ENCODE results near the gene SREK1. TPM values are rescaled to one million over a fixed set of nuclear protein-coding genes. Genes with fewer than 3 reads are reported as not detected.

The SREK1 gene
- total RNA-seq, 1 donor from 2014 or later, result 68.2 TPM

DNA sequence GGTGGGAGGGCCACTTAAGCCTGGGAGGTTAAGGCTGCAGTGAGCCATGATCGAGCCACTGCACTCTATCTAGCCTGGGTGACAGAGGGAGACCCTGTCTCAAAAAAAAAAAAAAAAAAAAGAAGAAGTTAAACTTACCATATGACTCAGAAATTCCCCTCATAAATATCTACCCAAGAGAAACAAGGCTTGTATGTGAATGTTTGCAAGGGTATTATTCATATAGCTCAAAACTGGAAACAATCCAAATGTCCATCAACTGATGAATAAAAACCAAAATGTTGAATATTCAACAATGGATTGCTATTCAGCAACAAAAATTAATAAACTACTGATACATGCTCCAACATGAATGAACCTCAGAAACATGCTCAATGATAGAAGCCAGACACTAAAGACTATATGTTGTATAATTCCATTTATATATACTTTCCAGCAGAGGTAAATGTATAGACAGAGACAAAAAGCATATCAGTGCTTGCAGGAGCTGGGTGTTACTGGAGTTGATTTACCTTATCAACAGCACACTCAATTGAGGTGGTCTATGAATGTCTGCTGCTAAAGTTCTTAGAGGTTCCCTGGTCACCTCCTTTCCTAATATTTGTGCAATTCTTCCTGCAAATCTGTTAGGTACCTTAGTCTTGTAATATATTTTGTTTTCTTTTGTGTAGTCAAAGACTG is 5.3 kb upstream of the SREK1 start:
- no peak for DNase-seq (ENCODE audit: low spot score)
- no peak overlapping the region for H3K4me3 Mint-ChIP-seq (ENCODE audit: unreplicated experiment)
- H3K27me3 Mint-ChIP-seq (ENCODE audit: unreplicated experiment), result no peaks in the 10 kb centered on the region
- no peak overlapping the region for H3K27ac Mint-ChIP-seq (ENCODE audit: unreplicated experiment)
- TF ChIP-seq, protein P1, sequence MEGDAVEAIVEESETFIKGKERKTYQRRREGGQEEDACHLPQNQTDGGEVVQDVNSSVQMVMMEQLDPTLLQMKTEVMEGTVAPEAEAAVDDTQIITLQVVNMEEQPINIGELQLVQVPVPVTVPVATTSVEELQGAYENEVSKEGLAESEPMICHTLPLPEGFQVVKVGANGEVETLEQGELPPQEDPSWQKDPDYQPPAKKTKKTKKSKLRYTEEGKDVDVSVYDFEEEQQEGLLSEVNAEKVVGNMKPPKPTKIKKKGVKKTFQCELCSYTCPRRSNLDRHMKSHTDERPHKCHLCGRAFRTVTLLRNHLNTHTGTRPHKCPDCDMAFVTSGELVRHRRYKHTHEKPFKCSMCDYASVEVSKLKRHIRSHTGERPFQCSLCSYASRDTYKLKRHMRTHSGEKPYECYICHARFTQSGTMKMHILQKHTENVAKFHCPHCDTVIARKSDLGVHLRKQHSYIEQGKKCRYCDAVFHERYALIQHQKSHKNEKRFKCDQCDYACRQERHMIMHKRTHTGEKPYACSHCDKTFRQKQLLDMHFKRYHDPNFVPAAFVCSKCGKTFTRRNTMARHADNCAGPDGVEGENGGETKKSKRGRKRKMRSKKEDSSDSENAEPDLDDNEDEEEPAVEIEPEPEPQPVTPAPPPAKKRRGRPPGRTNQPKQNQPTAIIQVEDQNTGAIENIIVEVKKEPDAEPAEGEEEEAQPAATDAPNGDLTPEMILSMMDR (IDR thresholded peaks at IDR 0.05; ENCODE audit: unreplicated experiment), result no peak
- peaks cover 10% of the 10 kb centered on the region for H3K4me1 Mint-ChIP-seq (ENCODE audit: unreplicated experiment)
- no peaks in the 10 kb centered on the region for H3K36me3 Mint-ChIP-seq (ENCODE audit: low read depth, unreplicated experiment)
- no peaks in the 10 kb centered on the region for H3K9me3 Mint-ChIP-seq (ENCODE audit: unreplicated experiment)

- Mint-ChIP-seq H3K27ac (ENCODE audit: unreplicated experiment) (no peak overlapping the region), H3K27me3 (ENCODE audit: unreplicated experiment) (no peaks in the 10 kb centered on the region), H3K9me3 (ENCODE audit: unreplicated experiment) (no peaks in the 10 kb centered on the region), H3K4me1 (ENCODE audit: unreplicated experiment) (peaks cover 11% of the 10 kb centered on the region), H3K36me3 (ENCODE audit: low read depth, unreplicated experiment) (no peaks in the 10 kb centered on the region), H3K4me3 (ENCODE audit: unreplicated experiment) (no peak overlapping the region)
- no peak for DNase-seq (ENCODE audit: low spot score)
- TF ChIP-seq, protein P1 (IDR thresholded peaks at IDR 0.05; ENCODE audit: unreplicated experiment), result no peak
Measured at GRCh38 chr5:66139318-66139712, 4.8 kb upstream of the SREK1 start.

GRCh38 chr5:66142417-66142816 is 1.7 kb upstream of the SREK1 start:
- peaks cover 14% of the 10 kb centered on the region for H3K4me1 Mint-ChIP-seq (ENCODE audit: unreplicated experiment)
- TF ChIP-seq, protein P1 (IDR thresholded peaks at IDR 0.05; ENCODE audit: unreplicated experiment), result no peak
- no peaks in the 10 kb centered on the region for H3K36me3 Mint-ChIP-seq (ENCODE audit: low read depth, unreplicated experiment)
- no peaks in the 10 kb centered on the region for H3K9me3 Mint-ChIP-seq (ENCODE audit: unreplicated experiment)
- no peak for DNase-seq (ENCODE audit: low spot score)
- H3K4me3 Mint-ChIP-seq (ENCODE audit: unreplicated experiment), result no peak overlapping the region
- H3K27me3 Mint-ChIP-seq (ENCODE audit: unreplicated experiment), result peaks cover 8% of the 10 kb centered on the region
- H3K27ac Mint-ChIP-seq (ENCODE audit: unreplicated experiment), result peak overlapping the region; percentile 18

DNA sequence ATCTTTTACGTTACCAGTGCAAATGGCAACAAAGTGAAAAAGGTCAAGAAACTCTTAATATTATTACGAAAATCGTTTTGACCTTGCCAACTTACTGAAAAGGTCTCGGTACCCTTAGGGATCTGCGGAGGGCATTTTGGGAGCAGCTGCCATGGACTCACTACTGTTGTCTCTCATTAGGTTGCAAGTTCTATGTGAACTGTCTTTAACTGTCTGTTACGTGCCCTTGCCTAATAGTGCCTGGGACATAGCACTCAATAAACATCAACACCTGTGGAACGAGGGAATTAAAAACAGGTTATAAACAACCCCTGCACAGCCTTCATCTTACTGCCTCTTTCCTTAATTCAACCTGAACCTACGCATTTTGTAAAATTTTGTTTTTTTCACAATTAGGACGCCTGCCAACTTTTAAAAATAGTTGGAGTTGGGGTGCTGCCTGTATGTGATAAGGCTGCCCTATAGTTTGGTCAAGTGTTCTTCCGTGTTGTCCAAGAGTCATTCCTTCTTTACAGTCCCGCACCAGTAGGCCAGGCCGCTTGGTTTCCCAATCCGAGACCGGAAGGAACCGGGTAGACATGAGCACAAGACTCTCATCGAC is 527 bp upstream of the SREK1 start:
- Mint-ChIP-seq H3K4me1 (ENCODE audit: unreplicated experiment) (peaks cover 19% of the 10 kb centered on the region), H3K4me3 (ENCODE audit: unreplicated experiment) (peak overlapping the region; percentile 98), H3K27me3 (ENCODE audit: unreplicated experiment) (peaks cover 8% of the 10 kb centered on the region), H3K9me3 (ENCODE audit: unreplicated experiment) (no peaks in the 10 kb centered on the region), H3K36me3 (ENCODE audit: low read depth, unreplicated experiment) (no peaks in the 10 kb centered on the region), H3K27ac (ENCODE audit: unreplicated experiment) (peak overlapping the region; percentile 99)
- DNase-seq (ENCODE audit: low spot score), result no peak
- TF ChIP-seq, protein P1 (IDR thresholded peaks at IDR 0.05; ENCODE audit: unreplicated experiment), result no peak

DNA sequence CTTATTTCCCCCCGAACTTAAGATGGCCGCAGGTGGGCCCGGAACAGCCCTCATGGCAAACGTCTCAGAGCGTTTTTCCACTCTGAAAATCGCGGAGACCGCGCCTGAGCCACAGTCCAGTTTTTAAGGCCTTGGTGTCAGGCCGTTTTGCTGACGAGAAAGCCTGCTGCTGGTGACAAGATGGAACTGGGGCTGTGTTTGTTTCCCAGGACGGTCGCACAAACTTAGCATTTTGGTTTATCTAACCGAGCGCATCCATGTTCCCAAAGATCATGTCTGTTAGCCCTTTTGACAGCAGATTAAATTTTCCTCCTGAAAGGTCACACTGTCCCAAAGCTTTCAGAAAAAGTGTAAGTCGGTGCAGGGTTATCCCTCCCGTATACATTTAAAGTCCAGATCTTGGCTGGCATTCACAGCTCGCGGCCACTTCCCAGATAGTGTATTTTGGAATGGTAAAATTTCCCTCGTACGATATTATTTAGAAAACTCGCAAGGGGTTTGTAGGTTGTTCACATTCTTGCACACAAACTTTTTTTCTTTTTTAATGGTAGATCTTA is 812 bp downstream of the SREK1 start:
- peak overlapping the region; percentile 99 for H3K27ac Mint-ChIP-seq (ENCODE audit: unreplicated experiment)
- H3K9me3 Mint-ChIP-seq (ENCODE audit: unreplicated experiment), result no peaks in the 10 kb centered on the region
- peak overlapping the region; percentile 98 for H3K4me3 Mint-ChIP-seq (ENCODE audit: unreplicated experiment)
- no peak for DNase-seq (ENCODE audit: low spot score)
- H3K36me3 Mint-ChIP-seq (ENCODE audit: low read depth, unreplicated experiment), result peaks cover 4% of the 10 kb centered on the region
- H3K4me1 Mint-ChIP-seq (ENCODE audit: unreplicated experiment), result peaks cover 19% of the 10 kb centered on the region
- H3K27me3 Mint-ChIP-seq (ENCODE audit: unreplicated experiment), result peaks cover 8% of the 10 kb centered on the region
- TF ChIP-seq, protein P1 (IDR thresholded peaks at IDR 0.05; ENCODE audit: unreplicated experiment), result no peak
